Fibroblast of the conjunctiva (primary cell): ENCODE data around the gene SAMD7.

Experiments used
- DNase-seq: peaks from one replicate; pipeline ENCODE4 v3.0.0-alpha.2; 2010; ENCODE audit warnings: low read depth

SAMD7 gene

GRCh38 chr3:169966951-169967915, 55.9 kb downstream of the SAMD7 start:
- DNase-seq = peak; percentile 12

DNA sequence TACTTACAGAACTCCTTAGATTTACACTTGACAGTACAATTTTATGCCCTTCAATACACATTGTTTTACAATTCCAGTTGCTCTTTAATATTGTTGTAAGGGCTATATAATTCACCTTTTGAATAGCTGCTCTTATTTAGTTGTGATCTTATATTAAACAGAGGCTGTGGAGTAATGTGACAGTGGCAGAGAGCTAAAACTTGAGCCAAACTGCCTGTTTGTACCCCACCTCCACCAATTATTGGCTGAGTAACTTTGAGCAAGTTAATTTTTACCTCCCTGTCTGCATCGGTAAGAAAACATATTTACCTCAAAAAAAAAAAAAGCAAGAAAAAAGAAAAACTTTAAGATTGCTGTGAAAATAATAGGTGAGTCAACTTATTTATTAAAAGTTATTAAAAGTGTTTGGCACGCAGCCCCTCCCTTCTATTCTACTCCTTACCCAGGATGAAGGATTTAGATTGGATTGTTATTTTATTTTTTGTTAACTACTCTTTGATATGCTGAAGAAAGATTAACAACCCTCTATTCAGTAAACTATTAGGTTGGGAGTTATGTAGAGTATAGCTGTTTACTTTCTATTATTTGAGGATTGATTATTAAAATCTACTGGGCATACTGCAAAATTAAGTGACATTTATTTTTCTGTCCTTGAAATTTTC, 57.0 kb downstream of the SAMD7 start:
- no peak for DNase-seq

DNA sequence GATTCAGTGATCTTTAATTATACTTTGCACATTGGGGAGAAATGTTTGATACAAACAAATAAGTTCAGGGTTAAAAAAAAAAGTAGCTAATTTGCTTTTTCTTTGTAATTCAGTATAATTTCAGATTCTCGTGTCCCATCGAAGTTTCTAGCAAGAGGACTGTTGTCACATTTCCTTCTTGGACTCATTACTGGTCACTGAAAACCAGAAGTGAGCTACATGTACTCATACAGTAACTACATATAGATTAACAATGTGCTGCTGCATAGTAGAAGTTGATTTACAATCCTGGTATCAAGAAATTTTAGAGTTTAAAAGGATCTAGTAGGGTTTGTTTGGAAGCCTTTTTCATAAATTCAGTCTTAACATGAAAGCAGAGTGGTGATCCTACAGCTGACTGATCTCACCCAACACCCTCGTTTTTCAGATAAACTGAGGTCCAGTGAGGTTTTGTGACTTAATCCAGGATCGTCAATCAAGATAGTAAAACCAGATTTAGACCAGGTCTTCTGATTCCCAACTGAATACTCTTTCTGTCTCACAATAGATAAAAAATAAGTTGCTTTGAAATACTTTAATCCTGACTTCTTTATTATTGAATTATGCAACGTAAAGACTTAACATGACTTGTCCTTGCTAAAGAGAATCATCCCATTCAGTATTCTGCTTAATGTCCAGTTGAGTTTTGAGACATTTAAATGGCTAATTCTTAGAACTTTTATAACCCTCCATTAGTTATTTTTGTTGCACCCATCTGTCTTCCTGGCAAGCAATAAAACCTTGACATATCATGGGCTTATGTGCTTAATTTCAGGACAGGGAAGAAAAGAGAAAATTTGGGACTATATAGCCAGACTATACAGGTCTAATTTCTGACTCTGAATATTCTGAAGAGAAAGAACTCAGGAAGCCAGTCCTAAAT, 58.1 kb downstream of the SAMD7 start:
- no peak for DNase-seq

- no peak for DNase-seq
These were observed 59.5 kb downstream of the SAMD7 start for GRCh38 chr3:169970847-169971246.

DNA sequence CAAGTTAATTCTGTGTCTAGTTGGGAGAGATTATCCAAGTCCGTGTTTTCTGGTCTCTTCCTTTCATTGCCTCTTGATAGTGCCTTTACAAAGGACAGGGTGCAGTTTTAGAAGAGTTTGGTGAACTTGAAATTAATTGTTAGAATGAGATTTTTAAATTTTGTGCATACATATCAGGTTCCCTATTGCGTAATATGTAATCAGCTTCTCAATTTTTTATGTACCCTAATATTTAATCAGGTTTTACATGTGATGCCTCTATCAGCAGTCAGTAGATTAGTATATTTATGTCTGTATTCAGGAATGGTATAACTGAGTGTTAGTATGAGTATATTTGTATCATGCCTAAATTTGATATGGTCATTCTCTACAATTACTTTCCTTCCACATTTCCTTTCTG, 60.1 kb downstream of the SAMD7 start:
- DNase-seq = no peak

DNA sequence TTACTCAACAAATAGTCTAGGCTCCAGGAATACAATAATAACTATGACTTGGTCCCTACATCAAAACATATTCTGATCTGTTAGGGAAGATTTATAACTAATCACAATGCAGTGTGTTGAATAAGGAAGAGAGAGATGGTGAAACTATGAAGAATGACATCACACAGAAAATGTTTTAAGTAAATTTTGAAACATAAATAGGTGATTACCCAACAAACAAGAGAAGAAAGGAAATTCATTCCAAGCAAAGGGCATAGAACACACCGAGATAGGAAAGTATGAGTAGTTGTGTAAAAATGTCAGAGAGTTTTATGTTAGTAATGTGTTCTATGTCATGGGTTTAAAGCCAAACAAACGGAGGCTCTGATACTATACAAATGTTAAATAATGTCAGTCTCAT, 68.7 kb downstream of the SAMD7 start:
- DNase-seq = no peak

GRCh38 chr3:169984292-169984691, 72.9 kb downstream of the SAMD7 start:
- no peak for DNase-seq
